Smooth muscle cell (in vitro differentiated cells): ENCODE measurements around the gene SPIRE1. TPM values are rescaled to one million over a fixed set of nuclear protein-coding genes. Genes with fewer than 3 reads are reported as not detected.

Source experiments
- DNase-seq: peaks from one replicate; lab custom pipeline; 2025; ENCODE audit not compliant: unreplicated experiment; lab: John Stamatoyannopoulos, UW
- H2AFZ ChIP-seq: fragments of 200-600 bp; sonication (generic); 2 replicates; pipeline ENCODE4 v1.6.0; 2016; ENCODE audit warnings: antibody characterized with exemption, low read depth, mild to moderate bottlenecking
- H3F3A ChIP-seq: fragments of 200-600 bp; sonication (generic); 2 replicates; pipeline ENCODE4 v1.6.0; 2017; ENCODE audit warnings: antibody characterized with exemption, low read depth
- H3K27ac ChIP-seq: fragments of 200-600 bp; sonication (generic); 2 replicates; pipeline ENCODE4 v1.5.1; 2016; ENCODE audit warnings: low read depth, mild to moderate bottlenecking
- H3K27me3 ChIP-seq: fragments of 200-600 bp; sonication (generic); 2 replicates; pipeline ENCODE4 v1.6.1; 2016; ENCODE audit warnings: low read depth, mild to moderate bottlenecking
- H3K36me3 ChIP-seq: fragments of 200-600 bp; sonication (generic); 2 replicates; pipeline ENCODE4 v1.5.1; 2016; ENCODE audit warnings: low read depth
- H3K4me1 ChIP-seq: fragments of 200-600 bp; sonication (generic); 2 replicates; pipeline ENCODE4 v1.5.1; 2016; ENCODE audit warnings: low read depth
- H3K4me2 ChIP-seq: fragments of 200-600 bp; sonication (generic); 2 replicates; pipeline ENCODE4 v1.6.0; 2016; ENCODE audit warnings: mild to moderate bottlenecking
- H3K4me3 ChIP-seq: fragments of 200-600 bp; sonication (generic); 2 replicates; pipeline ENCODE4 v1.5.1; 2016; ENCODE audit warnings: mild to moderate bottlenecking
- H3K79me2 ChIP-seq: fragments of 200-600 bp; sonication (generic); 2 replicates; pipeline ENCODE4 v1.6.0; 2016; ENCODE audit warnings: low read depth, mild to moderate bottlenecking
- H3K9ac ChIP-seq: fragments of 200-600 bp; sonication (generic); 2 replicates; pipeline ENCODE4 v1.6.0; 2016; ENCODE audit warnings: low read depth
- H3K9me3 ChIP-seq: fragments of 200-600 bp; sonication (generic); replicated peaks from 2 replicates; pipeline ENCODE4 v1.5.1; 2016; ENCODE audit warnings: low read depth
- H4K20me1 ChIP-seq: fragments of 200-600 bp; sonication (generic); 2 replicates; pipeline ENCODE4 v1.6.0; 2016; ENCODE audit warnings: low read depth
- WGBS: methylation state at CpG from one replicate; pipeline ENCODE4 v1.1.7; 2016; ENCODE audit warnings: low lambda C conversion rate; 5-methylcytosine and 5-hydroxymethylcytosine counted together
- polyA plus RNA-seq: library from polyadenylated mRNA; unstranded; fragments of >200 nt; fragmentation: Nextera tagmentation; extraction: Ambion mirVana; gene quantifications from 2 replicates; pipeline ENCODE4 v1.2.1, GENCODE V29; 2016
- total RNA-seq: library from RNA; depleted of rRNA; stranded (reverse); fragments of >200 nt; gene quantifications from 2 replicates; pipeline ENCODE4 v1.2.3, GENCODE V29; 2014
- TF ChIP-seq, protein P1 (sequence below): fragments of 200-600 bp; sonication (generic); IDR thresholded peaks from 2 replicates; pipeline ENCODE4 v1.5.1; 2017; ENCODE audit warnings: borderline replicate concordance, mild to moderate bottlenecking, antibody characterized with exemption; ENCODE audit not compliant: insufficient read depth, poor library complexity, severe bottlenecking

SPIRE1 gene
- total and polyA plus RNA-seq, 2 experiments from 2014 or later = 12.6 to 18.1 TPM

GRCh38 chr18:12637393-12637792 lies 20.5 kb downstream of the SPIRE1 start:
- TF ChIP-seq, protein P1, sequence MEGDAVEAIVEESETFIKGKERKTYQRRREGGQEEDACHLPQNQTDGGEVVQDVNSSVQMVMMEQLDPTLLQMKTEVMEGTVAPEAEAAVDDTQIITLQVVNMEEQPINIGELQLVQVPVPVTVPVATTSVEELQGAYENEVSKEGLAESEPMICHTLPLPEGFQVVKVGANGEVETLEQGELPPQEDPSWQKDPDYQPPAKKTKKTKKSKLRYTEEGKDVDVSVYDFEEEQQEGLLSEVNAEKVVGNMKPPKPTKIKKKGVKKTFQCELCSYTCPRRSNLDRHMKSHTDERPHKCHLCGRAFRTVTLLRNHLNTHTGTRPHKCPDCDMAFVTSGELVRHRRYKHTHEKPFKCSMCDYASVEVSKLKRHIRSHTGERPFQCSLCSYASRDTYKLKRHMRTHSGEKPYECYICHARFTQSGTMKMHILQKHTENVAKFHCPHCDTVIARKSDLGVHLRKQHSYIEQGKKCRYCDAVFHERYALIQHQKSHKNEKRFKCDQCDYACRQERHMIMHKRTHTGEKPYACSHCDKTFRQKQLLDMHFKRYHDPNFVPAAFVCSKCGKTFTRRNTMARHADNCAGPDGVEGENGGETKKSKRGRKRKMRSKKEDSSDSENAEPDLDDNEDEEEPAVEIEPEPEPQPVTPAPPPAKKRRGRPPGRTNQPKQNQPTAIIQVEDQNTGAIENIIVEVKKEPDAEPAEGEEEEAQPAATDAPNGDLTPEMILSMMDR = no peak
- Histone ChIP-seq H4K20me1 (peaks cover 8% of the 10 kb centered on the region), H3F3A (no peaks in the 10 kb centered on the region), H3K36me3 (no peaks in the 10 kb centered on the region), H2AFZ (no peak overlapping the region), H3K9me3 (no peaks in the 10 kb centered on the region), H3K27me3 (no peaks in the 10 kb centered on the region), H3K4me2 (no peak overlapping the region), H3K79me2 (peaks cover 64% of the 10 kb centered on the region), H3K4me3 (no peak overlapping the region), H3K9ac (peak overlapping the region; percentile 26), H3K4me1 (no peaks in the 10 kb centered on the region), H3K27ac (peak overlapping the region; percentile 52)
- 89% methylated on average over 3 of the region's 3 CpGs for whole genome bisulfite sequencing
- no peak for DNase-seq

GRCh38 chr18:12631831-12632477 lies 26.0 kb downstream of the SPIRE1 start:
- Histone ChIP-seq H3K79me2 (peaks cover 42% of the 10 kb centered on the region), H3K9me3 (no peaks in the 10 kb centered on the region), H3K4me3 (no peak overlapping the region), H3K27me3 (no peaks in the 10 kb centered on the region), H4K20me1 (peaks cover 9% of the 10 kb centered on the region), H3K27ac (no peak overlapping the region), H3F3A (peaks cover 15% of the 10 kb centered on the region), H3K4me1 (peaks cover 20% of the 10 kb centered on the region), H2AFZ (no peak overlapping the region), H3K9ac (no peak overlapping the region), H3K4me2 (no peak overlapping the region), H3K36me3 (no peaks in the 10 kb centered on the region)
- DNase-seq = no peak
- TF ChIP-seq, protein P1 = no peak
- WGBS = 80% methylated on average over 6 of the region's 6 CpGs

DNA sequence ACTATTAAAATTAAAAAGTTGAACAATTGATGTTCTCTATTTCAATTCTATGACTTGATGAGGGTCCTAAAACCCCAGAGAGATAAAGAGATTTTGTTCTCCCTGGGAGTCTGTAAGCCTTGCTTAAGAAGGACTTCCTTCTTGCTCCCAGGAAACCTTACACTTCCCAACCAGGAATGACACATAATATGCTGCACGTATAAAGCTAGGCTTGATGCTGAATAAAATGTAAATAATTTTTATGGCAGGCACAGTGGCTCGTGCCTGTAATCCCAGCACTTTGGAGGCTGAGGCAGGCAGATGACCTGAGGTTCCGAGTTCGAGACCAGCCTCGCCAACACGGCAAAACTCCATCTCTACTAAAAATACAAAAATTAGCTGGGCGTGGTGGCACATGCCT lies 27.8 kb downstream of the SPIRE1 start:
- Histone ChIP-seq H3K4me3 (no peak overlapping the region), H3K27ac (peak overlapping the region; percentile 92), H3K27me3 (no peaks in the 10 kb centered on the region), H3F3A (peaks cover 15% of the 10 kb centered on the region), H3K79me2 (peaks cover 25% of the 10 kb centered on the region), H4K20me1 (peaks cover 6% of the 10 kb centered on the region), H3K4me1 (peaks cover 20% of the 10 kb centered on the region), H3K9me3 (no peaks in the 10 kb centered on the region), H3K36me3 (no peaks in the 10 kb centered on the region), H3K4me2 (peak overlapping the region; percentile 77), H2AFZ (no peak overlapping the region), H3K9ac (no peak overlapping the region)
- 83% methylated on average over 7 of the region's 7 CpGs for WGBS
- TF ChIP-seq, protein P1 = no peak
- DNase-seq = no peak
